GM10266 (cell line): ENCODE data around the gene KLK5.

ENCODE experiments used
- DNase-seq: peaks from one replicate; pipeline ENCODE4 v3.0.0; 2012; ENCODE audit errors: extremely low spot score
- TF ChIP-seq, protein P1 (sequence below): IDR thresholded peaks from 2 replicates; pipeline ENCODE4 v1.5.1; 2012; ENCODE audit warnings: mild to moderate bottlenecking, low read depth; ENCODE audit not compliant: control insufficient read depth, insufficient read depth; ENCODE audit errors: missing control alignments

KLK5 gene

DNA sequence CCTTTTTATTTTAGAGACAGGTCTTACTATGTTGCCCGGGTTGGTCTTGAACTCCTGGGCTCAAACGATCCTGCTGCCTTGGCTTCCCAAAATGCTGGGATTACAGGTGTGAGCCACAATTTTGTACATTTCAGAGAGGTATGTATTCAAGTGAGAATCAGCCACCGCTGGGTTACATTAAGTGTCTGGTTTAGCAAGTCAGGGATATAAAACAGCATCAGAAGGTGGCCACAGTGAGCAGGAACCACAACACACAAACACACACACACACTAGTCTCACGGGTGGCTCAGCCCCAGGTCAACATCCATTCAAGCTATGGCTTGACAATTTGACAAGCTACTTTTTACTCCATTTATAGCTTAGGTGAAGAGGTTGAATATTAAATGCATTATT, 20.2 kb downstream of the KLK5 start:
- DNase-seq, result no peak
- TF ChIP-seq, protein P1, sequence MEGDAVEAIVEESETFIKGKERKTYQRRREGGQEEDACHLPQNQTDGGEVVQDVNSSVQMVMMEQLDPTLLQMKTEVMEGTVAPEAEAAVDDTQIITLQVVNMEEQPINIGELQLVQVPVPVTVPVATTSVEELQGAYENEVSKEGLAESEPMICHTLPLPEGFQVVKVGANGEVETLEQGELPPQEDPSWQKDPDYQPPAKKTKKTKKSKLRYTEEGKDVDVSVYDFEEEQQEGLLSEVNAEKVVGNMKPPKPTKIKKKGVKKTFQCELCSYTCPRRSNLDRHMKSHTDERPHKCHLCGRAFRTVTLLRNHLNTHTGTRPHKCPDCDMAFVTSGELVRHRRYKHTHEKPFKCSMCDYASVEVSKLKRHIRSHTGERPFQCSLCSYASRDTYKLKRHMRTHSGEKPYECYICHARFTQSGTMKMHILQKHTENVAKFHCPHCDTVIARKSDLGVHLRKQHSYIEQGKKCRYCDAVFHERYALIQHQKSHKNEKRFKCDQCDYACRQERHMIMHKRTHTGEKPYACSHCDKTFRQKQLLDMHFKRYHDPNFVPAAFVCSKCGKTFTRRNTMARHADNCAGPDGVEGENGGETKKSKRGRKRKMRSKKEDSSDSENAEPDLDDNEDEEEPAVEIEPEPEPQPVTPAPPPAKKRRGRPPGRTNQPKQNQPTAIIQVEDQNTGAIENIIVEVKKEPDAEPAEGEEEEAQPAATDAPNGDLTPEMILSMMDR, result no peak

DNA sequence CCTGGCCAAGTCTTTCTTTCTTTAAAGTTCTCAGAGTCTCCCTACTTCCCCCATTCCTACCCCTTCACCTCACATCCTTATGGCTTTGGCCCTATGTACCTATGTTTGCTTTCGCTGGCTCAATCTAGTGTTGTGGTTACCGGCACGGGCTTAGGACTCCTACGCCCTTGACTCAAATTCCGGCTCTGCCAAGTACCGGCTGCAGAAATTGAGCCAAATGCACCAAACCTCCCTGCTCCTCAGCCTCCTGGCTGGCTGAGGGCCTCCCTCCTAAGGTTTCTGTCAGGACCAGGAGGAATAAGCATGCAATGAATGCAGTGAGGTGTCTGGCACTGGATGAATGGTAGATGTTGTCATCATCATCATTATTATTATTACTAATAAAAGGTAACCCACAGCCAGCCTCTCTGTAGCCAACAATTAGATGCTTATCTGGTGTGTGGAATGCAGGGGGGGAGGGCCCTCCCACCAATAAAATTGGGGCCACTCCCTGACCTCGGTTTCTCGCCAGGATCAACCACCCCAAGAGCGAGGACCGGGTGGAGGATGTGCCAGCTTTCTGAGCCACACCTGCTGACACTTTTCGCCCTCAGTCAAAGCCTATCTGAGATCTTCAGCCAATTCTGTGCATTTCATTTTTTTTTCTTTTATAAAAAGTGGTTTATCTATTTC, 20.7 kb downstream of the KLK5 start:
- TF ChIP-seq, protein P1, result no peak
- DNase-seq, result no peak

DNA sequence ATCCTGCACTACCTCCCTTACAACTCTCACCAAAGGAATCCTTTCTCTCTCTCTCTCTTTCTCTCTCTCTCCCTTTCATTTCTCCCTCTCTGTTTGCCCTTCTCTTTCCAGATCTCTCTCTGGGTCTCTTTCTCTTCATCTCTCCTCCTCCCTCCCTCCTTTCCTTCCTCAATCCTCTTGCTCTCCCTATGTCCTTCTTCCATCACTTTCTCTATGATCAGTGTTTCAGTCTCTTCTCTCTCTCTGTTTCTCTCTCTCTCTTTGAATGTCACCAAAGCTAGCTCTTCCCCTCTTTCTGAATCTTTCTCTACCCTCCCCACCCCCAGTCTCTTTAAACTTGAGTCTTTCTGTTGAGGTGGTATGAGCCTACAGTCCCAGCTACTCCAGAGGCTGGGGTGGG, 21.8 kb downstream of the KLK5 start:
- DNase-seq, result no peak
- TF ChIP-seq, protein P1, result no peak

GRCh38 chr19:50928831-50929230, 24.0 kb downstream of the KLK5 start:
- TF ChIP-seq, protein P1, result no peak

GRCh38 chr19:50926144-50926543, 26.7 kb downstream of the KLK5 start:
- TF ChIP-seq, protein P1, result no peak
- no peak for DNase-seq

More at GRCh38 chr19:50928831-50929230, 24.0 kb downstream of the KLK5 start:
- DNase-seq, result no peak

DNA sequence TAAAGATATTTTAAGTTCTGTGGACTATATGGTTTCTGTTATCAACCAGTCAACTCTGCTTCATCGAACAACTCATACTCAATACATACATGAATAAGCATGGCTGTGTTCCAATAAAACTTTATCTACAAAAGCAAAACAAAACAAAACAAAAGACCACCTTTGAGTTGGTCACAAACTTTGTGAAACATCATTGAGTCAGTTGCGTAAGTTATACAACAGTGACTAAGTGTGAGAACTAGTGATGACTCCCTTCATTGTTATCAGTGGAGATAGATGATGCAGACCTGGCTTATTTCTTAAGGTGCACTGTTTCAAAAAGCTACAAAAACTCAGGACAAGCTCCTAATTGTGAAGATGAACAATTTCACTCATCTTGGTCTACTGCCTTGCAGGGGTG, 27.1 kb downstream of the KLK5 start:
- DNase-seq, result no peak
- TF ChIP-seq, protein P1, result no peak

DNA sequence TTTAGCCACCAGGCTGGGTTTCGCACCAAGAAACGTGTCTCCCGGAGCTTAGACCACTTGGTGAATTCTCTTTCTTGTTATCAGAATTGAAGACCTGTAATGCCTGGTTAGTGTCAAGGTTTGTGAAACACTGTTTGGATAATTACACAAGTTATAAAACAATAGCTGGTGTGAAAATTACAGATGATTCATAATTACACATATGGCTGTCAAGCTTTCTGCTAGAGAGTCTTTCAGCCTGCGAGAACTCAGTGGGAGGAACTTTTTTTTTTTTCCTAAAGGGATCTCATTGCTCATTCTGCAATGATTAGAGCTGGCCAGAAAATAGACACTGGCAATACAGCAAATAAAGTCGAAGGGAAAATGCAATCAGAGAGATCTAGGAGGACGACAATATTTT, 28.3 kb downstream of the KLK5 start:
- no peak for DNase-seq
- TF ChIP-seq, protein P1, result no peak
